Measurements from ENCODE around the gene OR10C1.

- TF ChIP-seq CTCF (IDR thresholded peaks at IDR 0.05) (no peak), POLR2AphosphoS5 (IDR thresholded peaks at IDR 0.05) (no peak)
Measured at GRCh38 chr6:29424168-29424567, 14.9 kb upstream of the OR10C1 start.

Data from transverse colon (tissue), 4 donors.